ENCODE data around the gene PIGZ.
A peak's percentile ranks its signal among the peaks of the same experiment; 100 is the strongest.
"Not testable (repeated sequence)": the region's sequence is repeated elsewhere in the genome, so short reads cannot be mapped to it uniquely, and the experiment has no call there.

PIGZ gene

GRCh38 chr3:196947860-196948441 is 20.7 kb downstream of the PIGZ start:
- DNase-seq: no peak

- no peak for DNase-seq
These were observed 21.3 kb downstream of the PIGZ start for GRCh38 chr3:196947136-196947859.

- not testable (repeated sequence) for DNase-seq
These were observed 24.4 kb downstream of the PIGZ start for GRCh38 chr3:196944037-196944790.

GRCh38 chr3:196942915-196943277 is 25.7 kb downstream of the PIGZ start:
- peak; percentile 3 for DNase-seq

- DNase-seq: peak; percentile 96
These were observed 26.3 kb downstream of the PIGZ start, which contains the start of gene NCBP2 for GRCh38 chr3:196942226-196942914. Gene NCBP2 (minus strand): TSS chr3:196942528. CDS start chr3:196942503, 25 bp downstream.

GRCh38 chr3:196941729-196942225 is 26.9 kb downstream of the PIGZ start:
- peak; percentile 43 for DNase-seq

- no peak for DNase-seq
These were observed 30.1 kb downstream of the PIGZ start for GRCh38 chr3:196938576-196938975.

GRCh38 chr3:196938124-196938523 is 30.5 kb downstream of the PIGZ start:
- DNase-seq: no peak

GRCh38 chr3:196936288-196936687 is 32.3 kb downstream of the PIGZ start:
- DNase-seq: no peak

- no peak for DNase-seq
These were observed 36.0 kb downstream of the PIGZ start for GRCh38 chr3:196932600-196932999.

GRCh38 chr3:196931828-196932587 is 36.6 kb downstream of the PIGZ start:
- no peak for DNase-seq

- DNase-seq: no peak
These were observed 37.5 kb downstream of the PIGZ start for GRCh38 chr3:196931157-196931556.

GRCh38 chr3:196927571-196928453 is 40.8 kb downstream of the PIGZ start:
- no peak for DNase-seq

- DNase-seq: no peak
These were observed 47.9 kb downstream of the PIGZ start for GRCh38 chr3:196920733-196921132.

GRCh38 chr3:196918968-196919367 is 49.7 kb downstream of the PIGZ start:
- DNase-seq: no peak

GRCh38 chr3:196916995-196917394 is 51.6 kb downstream of the PIGZ start:
- DNase-seq: no peak

- no peak for DNase-seq
These were observed 52.4 kb downstream of the PIGZ start for GRCh38 chr3:196916221-196916620.

- DNase-seq: no peak
These were observed 53.3 kb downstream of the PIGZ start for GRCh38 chr3:196915375-196915774.

- no peak for DNase-seq
These were observed 53.8 kb downstream of the PIGZ start for GRCh38 chr3:196914866-196915265.

GRCh38 chr3:196903740-196904139 is 64.9 kb downstream of the PIGZ start:
- DNase-seq: no peak

- no peak for DNase-seq
These were observed 66.3 kb downstream of the PIGZ start for GRCh38 chr3:196902296-196902695.

Measured in kidney glomerular epithelial cell (primary cell).